IMR-90 (cell line): ENCODE results near the gene LOXL3. TPM values are rescaled to one million over a fixed set of nuclear protein-coding genes. Genes with fewer than 3 reads are reported as not detected.

Experiments
- ATAC-seq: fragments of 200-7000 bp; cut with Tn5 transposase; 2 replicates; pipeline ENCODE4 v1.9.1; 2020; ENCODE audit warnings: low read depth, mild to moderate bottlenecking, moderate library complexity
- BruUV-seq: library from RNA; stranded (reverse); fragments of 400-500 nt; replicated peaks from 2 replicates; lab custom pipeline; 2021; lab: Mats Ljungman, UMichigan
- CTCF ChIA-PET: fragments of 300-600 bp; formaldehyde crosslinking; extraction: SDS; loops from one replicate; lab custom pipeline; 2021; ENCODE audit warnings: antibody characterized with exemption; lab: Yijun Ruan, JAX
- POLR2A ChIA-PET: fragments of 300-600 bp; sonication (Branson Sonifier 250); formaldehyde crosslinking; loops from one replicate; lab custom pipeline; 2022; ENCODE audit warnings: antibody characterized with exemption; ENCODE audit not compliant: unreplicated experiment; lab: Charles Lee
- DNase-seq: peaks from one replicate; pipeline ENCODE4 v3.0.0; 2013
- H2AFZ ChIP-seq: replicated peaks from 2 replicates; pipeline ENCODE3; 2013; ENCODE audit warnings: low read length, mild to moderate bottlenecking; ENCODE audit not compliant: poor library complexity
- H2AK5ac ChIP-seq: 2 replicates; pipeline ENCODE4 v1.6.1; 2013; ENCODE audit warnings: low read depth, low read length, inconsistent platforms
- H2AK9ac ChIP-seq: replicated peaks from 2 replicates; pipeline ENCODE3; 2013; ENCODE audit warnings: mild to moderate bottlenecking, low read depth, low read length, moderate library complexity; ENCODE audit not compliant: poor library complexity
- H2BK120ac ChIP-seq: 2 replicates; pipeline ENCODE4 v1.6.1; 2013; ENCODE audit warnings: low read depth, low read length, inconsistent platforms
- H2BK15ac ChIP-seq: 3 replicates; pipeline ENCODE4 v1.6.1; 2013; ENCODE audit warnings: low read depth, low read length, inconsistent platforms
- H2BK20ac ChIP-seq: 2 replicates; pipeline ENCODE4 v1.6.1; 2013; ENCODE audit warnings: low read depth, mild to moderate bottlenecking, inconsistent platforms, low read length, moderate library complexity
- H2BK5ac ChIP-seq: 2 replicates; pipeline ENCODE4 v1.6.1; 2013; ENCODE audit warnings: mild to moderate bottlenecking, low read depth, low read length, inconsistent platforms; ENCODE audit not compliant: poor library complexity, severe bottlenecking
- H3K14ac ChIP-seq: replicated peaks from 2 replicates; pipeline ENCODE4 v1.6.1; 2013; ENCODE audit warnings: low read depth, low read length, inconsistent platforms
- H3K18ac ChIP-seq: 2 replicates; pipeline ENCODE4 v1.6.1; 2013; ENCODE audit warnings: low read depth, low read length, control low read depth
- H3K23ac ChIP-seq: 2 replicates; pipeline ENCODE4 v1.6.1; 2013; ENCODE audit warnings: low read depth, low read length, inconsistent platforms
- H3K27ac ChIP-seq: 2 replicates; pipeline ENCODE4 v1.5.1; 2013; ENCODE audit warnings: mild to moderate bottlenecking, control low read depth, low read length; ENCODE audit not compliant: insufficient read depth
- H3K27me3 ChIP-seq: 2 replicates; pipeline ENCODE4 v1.6.1; 2013; ENCODE audit warnings: low read length; ENCODE audit not compliant: control insufficient read depth, insufficient read depth
- H3K36me3 ChIP-seq: 2 replicates; pipeline ENCODE4 v1.6.1; 2013; ENCODE audit warnings: low read length, mixed read lengths; ENCODE audit not compliant: control insufficient read depth, insufficient read depth
- H3K4ac ChIP-seq: 2 replicates; pipeline ENCODE4 v1.6.1; 2013; ENCODE audit warnings: low read depth, low read length, inconsistent platforms
- H3K4me1 ChIP-seq: 2 replicates; pipeline ENCODE4 v1.6.1; 2013; ENCODE audit warnings: low read length, mixed read lengths; ENCODE audit not compliant: control insufficient read depth, insufficient read depth
- H3K4me2 ChIP-seq: 2 replicates; pipeline ENCODE4 v1.6.1; 2013; ENCODE audit warnings: low read depth, mild to moderate bottlenecking, control low read depth, low read length, moderate library complexity
- H3K4me3 ChIP-seq: 2 replicates; pipeline ENCODE4 v1.5.1; 2013; ENCODE audit warnings: low read depth, mild to moderate bottlenecking, control low read depth, low read length, moderate library complexity; ENCODE audit not compliant: insufficient read depth
- H3K56ac ChIP-seq: 2 replicates; pipeline ENCODE4 v1.6.1; 2013; ENCODE audit warnings: low read length, inconsistent platforms; ENCODE audit not compliant: insufficient read depth; ENCODE audit errors: extremely low read depth
- H3K79me1 ChIP-seq, 2 experiments: 2 replicates each; pipeline ENCODE4 v1.6.1; 2013; ENCODE audit warnings: low read length in 2 of 2, inconsistent platforms in 1 of 2, low read depth in 1 of 2
- H3K9ac ChIP-seq: 2 replicates; pipeline ENCODE4 v1.6.1; 2013; ENCODE audit warnings: low read depth, low read length, control low read depth
- H3K9me1 ChIP-seq: 2 replicates; pipeline ENCODE4 v1.6.1; 2013; ENCODE audit warnings: low read length, inconsistent platforms; ENCODE audit not compliant: insufficient read depth
- H3K9me3 ChIP-seq: 2 replicates; pipeline ENCODE4 v1.6.1; 2013; ENCODE audit warnings: low read length; ENCODE audit not compliant: control insufficient read depth, insufficient read depth
- H4K20me1 ChIP-seq: 2 replicates; pipeline ENCODE4 v1.6.1; 2013; ENCODE audit warnings: low read length, inconsistent platforms; ENCODE audit not compliant: insufficient read depth
- H4K5ac ChIP-seq: 2 replicates; pipeline ENCODE4 v1.6.1; 2013; ENCODE audit warnings: mild to moderate bottlenecking, low read depth, low read length, control low read depth
- H4K8ac ChIP-seq, 2 experiments: 2 replicates each; pipeline ENCODE4 v1.6.1; 2013; ENCODE audit warnings: low read depth in 2 of 2, low read length in 2 of 2, control low read depth in 1 of 2, inconsistent platforms in 1 of 2
- H4K91ac ChIP-seq: 2 replicates; pipeline ENCODE4 v1.6.1; 2013; ENCODE audit warnings: low read depth, low read length, inconsistent platforms; ENCODE audit not compliant: insufficient read depth
- BHLHE40 ChIP-seq: fragments of 150-350 bp; IDR thresholded peaks from 2 replicates; pipeline ENCODE4 v1.6.1; 2016; ENCODE audit warnings: mild to moderate bottlenecking, low read depth, low read length
- CEBPB ChIP-seq: IDR thresholded peaks from 2 replicates; pipeline ENCODE4 v1.6.1; 2012; ENCODE audit warnings: low read depth, low read length, improper control_type of control experiment
- CHD1 ChIP-seq: IDR thresholded peaks from 2 replicates; pipeline ENCODE4 v1.6.1; 2012; ENCODE audit warnings: low read depth, low read length, improper control_type of control experiment
- CTCF ChIP-seq: conservative IDR thresholded peaks from 2 replicates; pipeline ENCODE4 v1.5.1; 2012; ENCODE audit warnings: mild to moderate bottlenecking, low read depth, low read length, improper control_type of control experiment
- ELK1 ChIP-seq: fragments of 150-350 bp; IDR thresholded peaks from 2 replicates; pipeline ENCODE4 v1.6.1; 2016; ENCODE audit warnings: low read depth, mild to moderate bottlenecking, low read length, moderate library complexity, borderline replicate concordance
- FOS ChIP-seq: fragments of 150-350 bp; IDR thresholded peaks from 2 replicates; pipeline ENCODE4 v1.6.1; 2016; ENCODE audit warnings: low read depth, low read length
- MAFK ChIP-seq: IDR thresholded peaks from 2 replicates; pipeline ENCODE4 v1.6.1; 2012; ENCODE audit warnings: low read depth, low read length, improper control_type of control experiment
- MAZ ChIP-seq: IDR thresholded peaks from 2 replicates; pipeline ENCODE4 v1.6.1; 2012; ENCODE audit warnings: low read depth, mild to moderate bottlenecking, low read length, improper control_type of control experiment, moderate library complexity, borderline replicate concordance
- MXI1 ChIP-seq: IDR thresholded peaks from 2 replicates; pipeline ENCODE4 v1.6.1; 2012; ENCODE audit warnings: low read depth, mild to moderate bottlenecking, low read length, moderate library complexity, borderline replicate concordance
- NFE2L2 ChIP-seq: fragments of 150-350 bp; IDR thresholded peaks from 2 replicates; pipeline ENCODE4 v1.6.1; 2016; ENCODE audit warnings: low read depth, mild to moderate bottlenecking, low read length
- POLR2A ChIP-seq: IDR thresholded peaks from 2 replicates; pipeline ENCODE4 v1.6.1; 2012; ENCODE audit warnings: mild to moderate bottlenecking, low read depth, low read length
- RAD21 ChIP-seq: IDR thresholded peaks from 2 replicates; pipeline ENCODE4 v1.6.1; 2012; ENCODE audit warnings: low read length, improper control_type of control experiment
- RCOR1 ChIP-seq: IDR thresholded peaks from 2 replicates; pipeline ENCODE4 v1.6.1; 2012; ENCODE audit warnings: mild to moderate bottlenecking, low read length, improper control_type of control experiment; ENCODE audit not compliant: insufficient replicate concordance
- RFX5 ChIP-seq: IDR thresholded peaks from 2 replicates; pipeline ENCODE4 v1.8.0; 2012; ENCODE audit warnings: low read depth, mild to moderate bottlenecking, low read length, moderate library complexity
- SMC3 ChIP-seq: fragments of 150-350 bp; IDR thresholded peaks from 2 replicates; pipeline ENCODE4 v1.6.1; 2016; ENCODE audit warnings: low read depth, mild to moderate bottlenecking, antibody characterized with exemption, low read length, moderate library complexity
- USF2 ChIP-seq: fragments of 150-350 bp; IDR thresholded peaks from 2 replicates; pipeline ENCODE4 v1.6.1; 2017; ENCODE audit warnings: mild to moderate bottlenecking, antibody characterized with exemption, low read length, low read depth
- WGBS, 2 experiments: methylation state at CpG; one replicate each; pipeline versions ENCODE4 v1.1.5 to v1.1.7; 2013; ENCODE audit warnings: missing lambda C conversion rate in 2 of 2; ENCODE audit not compliant: insufficient read length in 1 of 2; ENCODE audit errors: extremely low coverage in 2 of 2; 5-methylcytosine and 5-hydroxymethylcytosine counted together
- dilution Hi-C: fragments of 300-500 bp; cut with HindIII; formaldehyde crosslinking; loops from one replicate; pipeline ENCODE4 v1.14.3; 2018; ENCODE audit warnings: low sequenced_read_pairs; ENCODE audit not compliant: unreplicated experiment
- in situ Hi-C: fragments of 300-500 bp; cut with MboI; formaldehyde crosslinking; loops from 3 replicates; pipeline ENCODE4 v1.14.3; 2019; ENCODE audit warnings: low sequenced_read_pairs, inconsistent platforms, mixed read lengths
- intact Hi-C: fragments of 100-400 bp; cut with micrococcal nuclease; formaldehyde crosslinking; loops from 2 replicates; pipeline ENCODE4 v1.10.0; 2022
- polyA plus RNA-seq, 3 experiments: library from polyadenylated mRNA; depleted of rRNA; stranded (reverse); fragments of >200 nt; gene quantifications; 2 replicates each; pipeline ENCODE4 v1.2.3, GENCODE V29; 2012; ENCODE audit warnings: low replicate concordance in 1 of 3
- total RNA-seq: library from RNA; depleted of rRNA; stranded (reverse); fragments of >200 nt; gene quantifications from 2 replicates; pipeline ENCODE4 v1.2.3, GENCODE V29; 2012

The LOXL3 gene
- total and polyA plus RNA-seq, 2 of the 4 experiments (the other 2 are of a cell fraction) = 17.9 to 23.4 TPM

GRCh38 chr2:74537140-74537539 lies 16.6 kb downstream of the LOXL3 start:
- H2BK20ac ChIP-seq = no peak overlapping the region
- POLR2A ChIA-PET = no interaction called here
- H2AK9ac ChIP-seq = no peak overlapping the region
- H2AK5ac ChIP-seq = no peak overlapping the region
- intact Hi-C loops = no loop called here
- no peak for TF ChIP-seq RCOR1
- TF ChIP-seq SMC3 = no peak
- no peak for TF ChIP-seq MXI1
- no peak for TF ChIP-seq FOS
- TF ChIP-seq NFE2L2 = no peak
- no peak for TF ChIP-seq RFX5
- TF ChIP-seq USF2 = no peak
- no peak for TF ChIP-seq BHLHE40
- no peak for TF ChIP-seq CEBPB
- no peak for TF ChIP-seq MAFK
- no peak for TF ChIP-seq POLR2A
- no peak for TF ChIP-seq RAD21
- no peak for TF ChIP-seq ELK1
- TF ChIP-seq CHD1 = no peak
- no peak for TF ChIP-seq CTCF
- TF ChIP-seq MAZ = no peak
- H3K9ac ChIP-seq = no peak overlapping the region
- H3K9me1 ChIP-seq = no peaks in the 10 kb centered on the region
- WGBS, 2 experiments = 94% methylated on average over 2 of the region's 4 CpGs; no CpG with 5 or more reads in 1 of the 2 experiments
- ATAC-seq (no peak; the same call in 1 of the 2 replicates), DNase-seq (no peak)
- H3K56ac ChIP-seq = no peak overlapping the region
- CTCF ChIA-PET = no interaction called here
- H2BK120ac ChIP-seq = no peak overlapping the region
- dilution Hi-C loops = no loop called here
- H3K18ac ChIP-seq = no peak overlapping the region
- in situ Hi-C loops = no loop called here
- no peak overlapping the region for H3K4me2 ChIP-seq
- no peak overlapping the region for H2BK15ac ChIP-seq
- no peaks in the 10 kb centered on the region for H3K27me3 ChIP-seq
- no peak overlapping the region for H3K4me3 ChIP-seq
- no peak overlapping the region for H3K23ac ChIP-seq
- H4K5ac ChIP-seq = no peak overlapping the region
- H3K4me1 ChIP-seq = no peaks in the 10 kb centered on the region
- H3K14ac ChIP-seq = no peak overlapping the region
- no peak overlapping the region for H3K4ac ChIP-seq
- H3K9me3 ChIP-seq = no peaks in the 10 kb centered on the region
- no peak overlapping the region for H2BK5ac ChIP-seq
- BruUV-seq = no TSS peak
- H4K20me1 ChIP-seq = no peaks in the 10 kb centered on the region
- H2AFZ ChIP-seq = no peak overlapping the region
- no peak overlapping the region for H4K8ac ChIP-seq
- H3K79me1 ChIP-seq = peaks cover 0 to 5% of the 10 kb centered on the region in 2 experiments; a peak in 2 of 4 replicates
- peaks cover 31% of the 10 kb centered on the region for H3K36me3 ChIP-seq
- no peak overlapping the region for H3K27ac ChIP-seq
- no peak overlapping the region for H4K91ac ChIP-seq
